ENCODE measurements around the gene BACH2.
A peak's percentile ranks its signal among the peaks of the same experiment; 100 is the strongest.

BACH2 gene

DNA sequence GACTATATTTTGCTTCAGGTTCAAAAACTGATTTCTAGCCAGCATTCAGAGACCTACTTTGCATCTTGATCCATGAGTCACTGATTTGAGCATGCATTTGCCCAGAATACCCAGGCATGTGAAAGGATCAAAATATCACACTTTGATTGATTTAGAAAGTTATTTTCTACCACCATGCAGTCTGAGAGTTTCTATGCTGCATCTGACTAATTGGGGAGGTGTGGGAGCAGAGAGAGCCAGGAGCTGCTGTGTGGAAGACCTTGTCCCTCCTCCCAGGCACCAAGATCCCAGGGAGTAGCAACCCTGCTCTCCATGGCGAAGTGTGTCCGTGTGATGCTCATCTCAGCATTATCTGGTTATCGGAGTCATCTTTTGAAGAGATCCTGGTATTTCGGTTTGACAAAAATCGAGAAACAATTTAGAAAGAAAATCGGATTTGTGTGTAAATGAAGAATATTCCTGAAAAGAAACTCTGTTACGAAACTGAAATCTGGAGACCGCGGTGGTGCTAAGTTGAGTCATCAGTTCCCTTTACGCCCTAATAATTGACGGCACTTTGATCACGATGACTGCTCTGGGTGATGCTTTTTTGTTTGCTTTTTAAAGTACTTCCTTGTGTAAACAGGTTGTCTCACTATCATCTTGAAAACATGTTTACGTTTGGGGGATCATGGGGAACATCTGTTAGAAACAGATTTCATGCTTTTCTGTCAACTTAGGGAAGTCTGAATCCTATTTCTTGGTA lies 193.4 kb downstream of the BACH2 start:
- no peak for DNase-seq (ENCODE audit: low read depth in 4 of 4, low spot score in 1 of 4)

- DNase-seq (ENCODE audit: low read depth in 4 of 4, low spot score in 1 of 4) = no peak
These were observed 195.2 kb downstream of the BACH2 start for GRCh38 chr6:90101403-90101802.

DNA sequence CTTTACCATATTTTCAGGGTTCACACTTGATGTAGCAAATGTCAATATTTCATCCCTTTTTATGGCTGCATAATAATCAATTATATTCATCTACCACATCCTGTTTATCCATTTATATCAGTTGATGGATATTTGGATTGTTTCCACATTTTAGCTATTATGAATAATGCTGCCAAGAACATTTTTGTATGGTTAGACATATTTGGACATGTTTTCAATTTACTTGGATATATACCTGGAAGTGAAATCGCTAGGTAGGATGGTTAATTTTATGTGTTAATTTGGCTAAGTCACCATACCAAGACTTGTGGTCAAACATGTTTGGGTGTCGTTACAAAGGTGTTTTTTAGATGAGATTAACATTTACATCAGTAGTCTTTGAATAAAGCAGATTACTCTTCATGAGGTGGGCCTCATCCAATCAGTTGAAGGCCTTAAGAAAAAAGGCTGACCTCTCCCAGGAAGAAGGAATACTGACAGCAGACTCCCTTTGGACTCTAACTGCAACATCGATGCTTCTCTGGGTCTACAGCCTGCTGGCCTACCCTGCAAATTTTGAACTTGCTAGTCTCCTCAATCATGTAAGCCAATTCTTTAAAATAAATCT lies 196.5 kb downstream of the BACH2 start:
- DNase-seq (ENCODE audit: low read depth in 4 of 4, low spot score in 1 of 4) = no peak

DNA sequence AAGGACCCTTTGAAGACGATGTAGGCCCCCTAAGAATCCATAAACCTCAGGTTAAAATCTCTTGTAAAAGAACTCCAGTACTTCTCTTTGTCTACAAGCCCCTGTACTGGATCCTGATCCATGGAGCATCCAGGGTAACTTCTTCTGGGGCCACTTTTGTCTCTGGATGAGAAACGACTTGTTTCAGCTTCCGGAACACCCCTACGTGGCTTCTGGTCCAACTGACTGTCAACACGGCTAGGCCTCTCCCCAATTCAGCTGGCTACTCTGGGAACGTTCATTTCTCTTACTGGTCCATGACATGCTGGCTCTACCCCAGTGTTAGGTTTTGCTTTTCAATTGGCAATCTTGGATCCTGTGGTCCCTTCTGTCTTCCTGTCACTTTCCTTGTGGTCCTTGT lies 198.0 kb downstream of the BACH2 start:
- no peak for DNase-seq (ENCODE audit: low read depth in 4 of 4, low spot score in 1 of 4)

DNA sequence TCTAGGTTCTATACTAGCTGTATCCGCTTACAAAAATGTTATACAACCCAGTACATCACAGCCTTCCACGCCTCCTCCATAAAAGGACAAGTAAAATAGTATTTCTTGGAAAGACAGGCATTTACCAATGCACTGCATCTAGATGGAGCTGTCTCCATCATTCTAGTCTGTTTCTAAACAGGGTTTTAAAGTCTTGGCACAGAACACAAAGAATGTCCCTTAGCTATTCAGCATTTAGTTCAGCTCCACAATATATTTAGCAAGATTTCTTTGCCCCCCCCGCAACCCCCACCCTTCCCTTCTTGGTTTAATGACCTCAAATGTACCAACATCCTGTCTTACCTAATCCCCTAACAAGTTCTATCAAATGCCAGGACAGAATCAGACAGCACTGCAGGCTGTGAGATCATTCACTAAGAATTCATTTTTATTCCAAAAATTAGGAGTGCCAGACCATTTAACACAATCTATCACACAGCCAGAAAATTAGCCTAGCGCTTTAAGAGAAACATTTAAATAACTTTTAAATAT lies 198.6 kb downstream of the BACH2 start:
- no peak for DNase-seq (ENCODE audit: low read depth in 4 of 4, low spot score in 1 of 4)

- no peak for DNase-seq (ENCODE audit: low read depth in 4 of 4, low spot score in 1 of 4)
These were observed 199.3 kb downstream of the BACH2 start for GRCh38 chr6:90097356-90097755.

DNA sequence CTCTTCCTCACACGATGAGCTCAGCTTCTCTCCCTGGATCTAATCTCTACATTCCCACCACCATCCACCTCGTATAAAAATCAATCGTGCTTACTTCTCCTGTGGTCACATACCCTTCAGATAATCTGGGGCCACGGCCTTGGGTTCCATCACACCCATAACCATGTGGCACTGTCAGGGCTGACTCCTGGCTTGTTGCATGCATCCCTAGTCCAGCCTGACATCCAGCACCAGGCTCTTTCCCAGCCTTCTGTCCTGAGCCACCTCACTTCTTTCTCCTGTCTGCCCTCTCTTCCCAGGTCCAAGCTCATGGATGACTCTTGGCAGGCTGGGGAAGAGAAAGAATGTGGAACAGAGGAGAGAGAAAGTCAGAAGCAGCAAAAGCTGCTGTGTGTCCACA lies 199.8 kb downstream of the BACH2 start:
- DNase-seq (ENCODE audit: low read depth in 4 of 4, low spot score in 1 of 4) = no peak

- DNase-seq (ENCODE audit: low read depth in 4 of 4, low spot score in 1 of 4) = no peak
These were observed 200.9 kb downstream of the BACH2 start for GRCh38 chr6:90095788-90096187.

GRCh38 chr6:90095145-90095544 lies 201.5 kb downstream of the BACH2 start:
- DNase-seq (ENCODE audit: low read depth in 4 of 4, low spot score in 1 of 4) = no peak

DNA sequence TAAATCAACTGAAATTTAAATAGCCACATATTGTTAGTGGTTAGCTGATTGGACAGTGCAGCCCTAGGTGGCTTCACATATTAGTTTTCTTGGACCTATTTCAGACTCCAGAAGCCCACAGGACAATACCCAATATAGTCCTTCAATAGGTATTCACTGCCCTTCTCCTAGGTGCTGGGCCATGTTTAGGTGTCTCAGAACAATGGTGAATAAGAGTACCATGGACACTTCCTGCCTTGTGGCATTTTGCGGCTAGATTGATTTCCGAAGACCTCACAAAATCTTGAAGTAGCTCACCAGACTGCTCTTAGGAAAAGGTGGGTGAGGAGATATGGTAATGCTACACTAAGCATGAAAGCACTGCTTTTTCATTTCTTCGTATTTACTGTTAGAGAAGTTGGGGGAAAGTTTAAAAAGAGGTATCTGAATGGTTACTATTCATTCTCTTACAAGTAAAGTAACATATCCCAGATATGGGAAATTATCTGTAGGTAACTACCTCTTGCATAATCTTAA lies 203.0 kb downstream of the BACH2 start:
- DNase-seq (ENCODE audit: low read depth in 4 of 4, low spot score in 1 of 4) = no peak

- no peak for DNase-seq (ENCODE audit: low read depth in 4 of 4, low spot score in 1 of 4)
These were observed 205.8 kb downstream of the BACH2 start for GRCh38 chr6:90090866-90091265.

DNA sequence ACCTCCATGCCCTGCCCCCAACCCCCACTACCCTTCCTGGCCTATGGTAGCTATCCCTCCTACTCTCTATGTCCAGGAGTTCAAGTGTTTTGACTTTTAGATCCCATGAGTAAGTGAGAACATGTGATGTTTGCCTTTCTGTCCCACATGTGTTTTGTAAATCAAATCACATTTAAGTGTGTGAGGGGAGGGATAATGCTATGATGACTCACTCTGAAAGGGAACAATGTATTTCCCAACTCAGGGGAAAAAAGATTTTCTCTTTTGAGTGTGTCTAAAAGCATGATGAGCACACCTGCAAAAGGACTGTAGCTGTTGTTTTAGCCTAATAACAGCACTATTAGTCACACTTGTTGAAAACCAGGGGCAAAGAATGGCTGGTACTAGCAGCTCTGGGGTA lies 208.6 kb downstream of the BACH2 start:
- no peak for DNase-seq (ENCODE audit: low read depth in 4 of 4, low spot score in 1 of 4)

- no peak for DNase-seq (ENCODE audit: low read depth in 4 of 4, low spot score in 1 of 4)
These were observed 209.4 kb downstream of the BACH2 start for GRCh38 chr6:90087106-90087833.

- no peak for DNase-seq (ENCODE audit: low read depth in 4 of 4, low spot score in 1 of 4)
These were observed 210.1 kb downstream of the BACH2 start for GRCh38 chr6:90086517-90086916.

DNA sequence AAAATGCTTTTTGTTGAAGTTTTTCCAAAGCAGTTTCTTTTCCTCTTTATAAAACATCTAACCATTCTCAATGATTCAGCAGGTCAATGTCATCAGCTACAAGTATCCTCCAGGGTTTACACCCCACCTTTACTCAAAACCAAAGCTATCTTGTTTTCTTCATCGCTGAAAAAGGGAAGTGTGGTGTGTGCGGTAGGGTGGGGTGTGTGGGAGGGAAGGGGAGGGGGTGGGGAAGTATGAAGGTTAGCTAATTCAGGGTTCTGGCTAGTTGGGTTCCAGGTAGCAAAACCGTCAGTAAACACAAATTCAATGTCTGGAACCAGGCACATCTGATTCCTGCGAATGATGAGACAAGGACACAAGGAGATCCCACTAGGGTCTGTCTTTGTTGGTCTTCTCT lies 212.8 kb downstream of the BACH2 start:
- peak in 1 of 4 experiments; percentile 40 for DNase-seq (ENCODE audit: low read depth in 4 of 4, low spot score in 1 of 4)

- DNase-seq (ENCODE audit: low read depth in 4 of 4, low spot score in 1 of 4) = no peak
These were observed 213.8 kb downstream of the BACH2 start for GRCh38 chr6:90082847-90083246.

DNA sequence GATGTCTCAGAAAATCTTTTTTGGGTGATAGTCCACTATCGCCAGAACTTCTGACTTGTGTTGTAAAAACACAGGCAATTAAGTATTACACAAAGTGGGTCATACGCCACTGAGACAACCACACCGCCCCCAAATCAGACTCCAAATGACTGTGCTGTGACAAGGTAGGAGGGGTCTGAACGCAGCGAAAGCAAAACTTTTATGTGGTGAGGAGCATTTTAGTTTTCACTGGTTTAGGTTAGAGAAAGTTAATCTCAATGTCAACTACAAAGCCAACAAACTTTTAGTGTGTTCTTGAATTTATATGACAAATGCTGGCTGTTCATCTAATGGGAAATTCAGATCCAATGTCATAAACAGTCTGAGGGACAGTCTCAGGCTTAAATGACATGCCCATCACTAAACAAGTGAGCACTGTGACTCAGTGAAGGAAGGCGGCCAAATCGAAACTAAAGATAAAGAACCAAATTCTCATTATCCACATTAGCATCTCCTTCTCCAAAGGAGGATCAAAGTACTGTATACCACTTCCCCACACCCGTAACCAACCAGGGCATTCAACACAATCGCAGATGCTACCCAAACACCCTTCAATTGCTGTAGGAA lies 215.7 kb downstream of the BACH2 start:
- DNase-seq (ENCODE audit: low read depth in 4 of 4, low spot score in 1 of 4) = peak in 3 of 4 experiments; percentile 44 to 72 (median 54)

- DNase-seq (ENCODE audit: low read depth in 4 of 4, low spot score in 1 of 4) = peak in 1 of 4 experiments; percentile 34
These were observed 216.8 kb downstream of the BACH2 start for GRCh38 chr6:90079560-90080490.

DNA sequence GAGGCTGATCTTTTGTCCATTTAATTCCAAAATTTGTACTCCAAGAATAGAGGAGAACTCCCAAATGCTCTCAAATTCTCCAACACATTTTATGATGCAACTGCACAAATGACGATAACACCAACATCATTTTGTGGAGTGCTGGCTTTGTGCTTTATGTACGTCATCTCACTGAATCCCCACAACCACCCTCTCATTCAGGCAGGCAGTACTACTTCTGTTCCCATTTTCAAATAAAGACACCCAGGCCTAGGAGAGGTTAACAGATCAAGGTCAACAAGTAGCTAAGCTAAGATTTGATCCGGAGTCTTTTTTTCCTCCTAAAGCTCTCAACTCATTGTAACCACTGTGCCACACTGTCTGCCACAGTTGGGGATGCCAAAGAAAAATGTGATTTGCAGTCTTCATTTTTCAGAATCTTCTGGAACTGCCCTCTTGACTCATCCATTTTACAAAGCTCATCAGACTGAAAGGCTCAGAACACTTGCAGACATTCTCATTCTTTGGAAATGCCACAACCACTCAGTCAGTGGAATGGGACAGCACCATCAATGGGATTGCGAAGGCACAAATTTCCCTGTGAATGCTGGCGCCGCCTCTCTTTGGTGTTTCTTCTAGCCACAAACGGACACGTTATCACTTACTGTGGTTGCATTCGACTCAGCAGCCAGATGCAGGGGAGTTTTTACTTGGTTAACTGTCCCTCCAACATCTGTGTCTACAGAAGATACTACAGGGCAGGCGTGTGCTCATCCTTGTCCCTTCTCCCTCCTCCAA lies 217.9 kb downstream of the BACH2 start:
- DNase-seq (ENCODE audit: low read depth in 4 of 4, low spot score in 1 of 4) = peak in 2 of 4 experiments; percentile 62 to 76
